Uterus (tissue), 2 donors: ENCODE data around the gene CADPS2.

Source experiments
- CTCF ChIP-seq, 4 experiments: fragments of 200-600 bp in 2 of 4; fragments of 450-650 bp in 2 of 4; sonication (generic) in 2 of 4; IDR thresholded peaks; one replicate each; pipeline ENCODE4 v1.5.1; 2016 to 2019; ENCODE audit warnings: antibody characterized with exemption in 4 of 4, mild to moderate bottlenecking in 2 of 4, moderate library complexity in 1 of 4
- POLR2A ChIP-seq, 2 donors: fragments of 450-650 bp; IDR thresholded peaks; one replicate each; pipeline ENCODE4 v1.6.1; 2016; ENCODE audit warnings: antibody characterized with exemption in 2 of 2, mild to moderate bottlenecking in 1 of 2, moderate library complexity in 1 of 2

GRCh38 chr7:122487131-122487530 is 399.1 kb downstream of the CADPS2 start:
- no peak for TF ChIP-seq CTCF (IDR thresholded peaks at IDR 0.05)
- TF ChIP-seq POLR2A (IDR thresholded peaks at IDR 0.05) = no peak
